Muscle of arm (tissue), 12 donors: ENCODE data around the gene SON. TPM values are rescaled to one million over a fixed set of nuclear protein-coding genes. Genes with fewer than 3 reads are reported as not detected.
A peak's percentile ranks its signal among the peaks of the same experiment; 100 is the strongest.

ENCODE experiments used
- DNase-seq: peaks from one replicate; pipeline ENCODE4 v3.0.0-alpha.2; 2013
- polyA plus RNA-seq, 12 donors: library from polyadenylated mRNA; unstranded; fragments of 120-200 nt; gene quantifications; one replicate each; pipeline ENCODE4 v1.2.1, GENCODE V29; 2013; ENCODE audit not compliant: insufficient read length in 12 of 12

SON gene
- polyA plus RNA-seq, 12 donors: 87.6 to 316 (median 231) TPM

DNA sequence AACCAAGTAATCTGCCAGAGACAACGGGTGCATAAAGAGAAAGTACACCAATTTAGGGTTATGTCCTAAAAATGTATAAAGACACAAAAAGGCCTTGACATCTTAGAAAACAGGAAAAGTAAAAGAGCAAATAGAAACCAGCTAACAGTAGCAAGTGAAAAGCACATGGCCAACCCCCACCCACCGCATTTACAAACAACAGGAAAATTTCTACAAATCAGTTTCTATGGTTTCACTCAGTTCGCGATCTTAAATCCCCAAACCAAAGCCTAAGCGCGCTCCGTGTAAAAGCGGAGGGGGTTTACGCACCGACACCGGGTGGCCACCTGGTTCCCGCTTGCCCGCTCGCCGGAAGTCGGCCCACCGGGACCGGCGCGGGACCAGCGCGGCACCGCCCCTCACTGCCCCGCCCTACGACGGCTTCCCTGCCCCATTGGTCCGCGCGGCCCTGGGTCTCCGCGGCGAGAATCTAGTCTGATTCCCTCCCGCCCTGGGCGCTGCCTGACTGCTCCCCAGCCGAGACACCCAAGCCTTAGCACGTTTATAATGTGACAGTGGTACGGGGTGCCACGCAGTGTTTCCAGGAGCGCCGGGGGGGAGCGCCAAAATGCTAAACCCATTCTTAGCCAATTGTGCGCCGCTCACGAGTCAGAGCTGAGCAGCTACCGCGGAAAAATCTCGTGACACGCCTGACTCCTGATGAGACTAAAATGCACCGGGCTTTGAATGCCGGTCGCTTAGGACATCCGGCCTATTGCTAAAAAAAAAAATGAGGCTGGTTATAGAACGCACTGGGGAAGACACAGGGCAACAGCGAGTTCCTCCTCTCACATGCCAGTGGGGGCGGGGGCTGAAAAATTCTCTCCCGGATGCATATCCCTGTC lies 840 bp upstream of the SON start, which contains the start of gene GART:
Gene GART, minus strand, starts transcription at position 362 of the 884 bp plus-strand sequence. CDS start 2,802 bp downstream, outside the sequence.
- peak; percentile 86 for DNase-seq

DNA sequence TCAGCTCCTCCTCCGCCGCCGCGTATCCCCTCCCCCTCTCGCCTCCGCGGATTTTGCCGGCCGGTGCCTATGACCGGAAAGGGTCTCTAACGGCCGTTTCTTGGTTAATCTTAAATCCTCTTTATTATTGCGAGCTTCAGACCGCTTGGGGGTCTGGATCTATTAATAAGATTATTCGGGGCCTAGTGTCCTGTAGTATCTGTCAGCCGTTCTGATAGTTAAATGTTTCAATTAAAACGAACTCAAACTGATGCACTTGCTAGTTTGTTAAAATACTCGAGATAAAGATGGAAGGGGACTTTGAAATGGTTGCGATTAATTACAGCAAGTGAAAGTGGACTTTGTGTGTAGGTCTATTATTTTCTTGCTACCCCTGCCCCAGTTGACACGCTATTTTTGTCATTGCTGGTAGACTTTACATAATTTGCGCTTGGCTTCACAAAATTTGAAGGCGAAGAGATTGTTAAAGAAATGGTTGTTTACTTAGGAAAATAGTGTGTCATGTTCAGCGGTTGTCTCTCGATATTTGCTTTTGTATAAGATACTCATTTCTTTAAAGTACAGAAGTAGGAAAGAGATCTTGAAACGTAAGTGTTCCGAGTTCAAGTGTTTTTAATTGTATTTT lies 779 bp downstream of the SON start:
- no peak for DNase-seq

DNA sequence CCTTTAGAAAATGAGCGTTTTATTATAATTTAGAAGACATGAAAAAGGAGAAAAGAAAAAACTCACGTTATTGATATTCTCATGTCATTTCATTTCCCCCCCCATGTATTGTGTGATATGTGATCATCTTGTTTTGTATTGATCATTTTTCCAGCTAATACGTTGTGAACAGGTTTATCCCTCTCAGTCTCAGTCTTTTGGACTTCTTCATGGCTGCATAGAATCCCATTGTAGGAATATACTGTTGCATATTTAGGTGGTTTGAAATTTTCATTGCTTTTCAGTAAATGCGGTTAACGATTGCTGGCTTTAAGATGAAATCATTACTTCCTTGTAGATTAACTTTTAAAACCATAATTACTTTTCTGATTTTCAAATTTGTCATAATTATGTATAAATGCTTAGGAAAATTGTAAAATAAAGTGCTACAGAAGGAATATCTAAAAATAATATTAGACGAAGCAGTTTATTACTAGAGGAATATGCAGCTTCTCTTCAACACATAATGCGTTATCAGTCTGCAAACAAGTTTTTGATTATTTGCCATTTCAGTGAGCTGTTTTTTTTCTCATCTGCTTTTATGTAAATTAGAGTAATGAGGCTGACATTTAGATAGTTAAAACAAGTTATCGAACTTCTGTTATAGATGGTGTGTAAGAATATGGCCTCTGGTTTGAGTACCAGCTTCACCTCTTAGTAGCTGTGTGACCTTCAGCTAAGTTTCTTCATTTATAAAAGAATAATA lies 1.8 kb downstream of the SON start:
- no peak for DNase-seq

DNA sequence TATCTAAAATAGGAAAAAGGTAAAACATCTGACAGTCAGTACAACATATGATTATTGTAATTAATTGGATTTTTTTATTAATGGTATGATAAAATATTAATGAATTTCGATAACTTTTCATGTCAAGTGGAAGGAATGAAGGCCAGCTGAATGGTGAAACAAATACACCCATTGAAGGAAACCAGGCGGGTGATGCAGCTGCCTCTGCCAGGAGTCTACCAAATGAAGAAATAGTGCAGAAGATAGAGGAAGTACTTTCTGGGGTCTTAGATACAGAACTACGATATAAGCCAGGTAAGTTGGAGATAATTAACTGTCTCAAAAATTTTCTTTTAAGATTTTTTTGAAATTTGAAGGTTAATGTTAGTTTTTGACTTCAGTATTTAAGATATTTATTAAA lies 3.2 kb downstream of the SON start:
- DNase-seq: no peak

DNA sequence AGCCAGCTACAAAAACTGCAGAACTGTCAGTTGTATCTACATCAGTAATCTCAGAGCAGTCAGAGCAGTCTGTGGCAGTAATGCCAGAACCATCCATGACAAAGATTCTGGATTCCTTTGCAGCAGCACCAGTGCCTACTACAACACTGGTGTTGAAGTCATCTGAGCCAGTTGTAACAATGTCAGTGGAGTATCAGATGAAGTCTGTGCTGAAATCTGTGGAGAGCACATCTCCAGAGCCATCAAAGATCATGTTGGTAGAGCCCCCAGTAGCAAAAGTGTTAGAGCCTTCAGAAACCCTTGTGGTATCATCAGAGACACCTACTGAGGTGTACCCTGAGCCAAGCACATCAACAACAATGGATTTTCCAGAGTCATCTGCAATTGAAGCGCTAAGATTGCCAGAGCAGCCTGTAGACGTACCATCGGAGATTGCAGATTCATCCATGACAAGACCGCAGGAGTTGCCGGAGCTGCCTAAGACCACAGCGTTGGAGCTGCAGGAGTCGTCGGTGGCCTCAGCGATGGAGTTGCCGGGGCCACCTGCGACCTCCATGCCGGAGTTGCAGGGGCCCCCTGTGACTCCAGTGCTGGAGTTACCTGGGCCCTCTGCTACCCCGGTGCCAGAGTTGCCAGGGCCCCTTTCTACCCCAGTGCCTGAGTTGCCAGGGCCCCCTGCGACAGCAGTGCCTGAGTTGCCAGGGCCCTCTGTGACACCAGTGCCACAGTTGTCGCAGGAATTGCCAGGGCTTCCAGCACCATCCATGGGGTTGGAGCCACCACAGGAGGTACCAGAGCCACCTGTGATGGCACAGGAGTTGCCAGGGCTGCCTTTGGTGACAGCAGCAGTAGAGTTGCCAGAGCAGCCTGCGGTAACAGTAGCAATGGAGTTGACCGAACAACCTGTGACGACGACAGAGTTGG lies 7.3 kb downstream of the SON start:
- DNase-seq: no peak

GRCh38 chr21:33550772-33551660 lies 8.2 kb downstream of the SON start:
- DNase-seq: no peak

- DNase-seq: no peak
Observed at GRCh38 chr21:33551664-33552063, 8.8 kb downstream of the SON start.

GRCh38 chr21:33552093-33552998 lies 9.5 kb downstream of the SON start:
- DNase-seq: no peak

DNA sequence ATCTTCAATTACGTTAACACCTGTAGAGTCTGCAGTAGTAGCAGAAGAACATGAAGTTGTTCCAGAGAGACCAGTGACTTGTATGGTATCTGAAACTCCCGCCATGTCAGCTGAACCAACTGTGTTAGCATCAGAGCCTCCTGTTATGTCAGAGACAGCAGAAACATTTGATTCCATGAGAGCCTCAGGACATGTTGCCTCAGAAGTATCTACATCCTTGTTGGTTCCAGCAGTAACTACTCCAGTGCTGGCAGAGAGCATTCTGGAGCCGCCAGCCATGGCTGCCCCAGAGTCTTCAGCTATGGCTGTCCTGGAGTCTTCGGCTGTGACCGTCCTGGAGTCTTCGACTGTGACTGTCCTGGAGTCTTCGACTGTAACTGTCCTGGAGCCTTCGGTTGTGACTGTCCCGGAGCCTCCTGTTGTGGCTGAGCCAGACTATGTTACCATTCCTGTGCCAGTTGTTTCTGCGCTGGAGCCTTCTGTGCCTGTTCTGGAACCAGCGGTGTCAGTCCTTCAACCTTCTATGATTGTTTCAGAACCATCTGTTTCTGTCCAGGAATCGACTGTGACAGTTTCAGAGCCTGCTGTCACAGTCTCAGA lies 10.3 kb downstream of the SON start:
- no peak for DNase-seq

GRCh38 chr21:33554236-33554981 lies 11.6 kb downstream of the SON start:
- no peak for DNase-seq

DNA sequence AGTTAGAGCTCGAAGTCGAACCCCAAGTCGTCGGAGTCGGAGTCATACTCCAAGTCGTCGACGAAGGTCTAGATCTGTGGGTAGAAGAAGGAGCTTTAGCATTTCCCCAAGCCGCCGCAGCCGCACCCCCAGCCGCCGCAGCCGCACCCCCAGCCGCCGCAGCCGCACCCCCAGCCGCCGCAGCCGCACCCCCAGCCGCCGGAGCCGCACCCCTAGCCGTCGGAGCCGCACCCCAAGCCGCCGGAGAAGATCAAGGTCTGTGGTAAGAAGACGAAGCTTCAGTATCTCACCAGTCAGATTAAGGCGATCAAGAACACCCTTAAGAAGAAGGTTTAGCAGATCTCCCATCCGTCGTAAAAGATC lies 12.1 kb downstream of the SON start:
- no peak for DNase-seq

DNA sequence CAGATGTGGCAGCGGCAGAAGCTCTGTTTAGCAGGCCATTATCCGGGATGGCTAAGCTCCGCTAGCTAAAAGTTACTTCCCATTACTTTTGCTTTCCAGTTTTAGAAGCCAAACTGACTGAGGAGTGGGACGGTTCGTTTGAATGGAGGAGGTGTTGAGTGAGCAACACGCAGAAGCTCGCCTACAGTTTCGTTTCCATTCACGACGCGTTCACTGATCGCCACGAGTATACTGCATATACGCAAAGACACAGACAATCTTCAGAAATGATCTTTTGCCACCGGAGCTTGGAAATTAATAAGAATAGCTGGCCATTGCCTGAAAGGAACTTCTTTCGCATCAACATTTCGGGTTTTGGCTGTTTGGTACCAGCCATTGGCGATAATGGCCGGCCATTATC lies 14.6 kb downstream of the SON start:
- DNase-seq: no peak

- no peak for DNase-seq
Observed at GRCh38 chr21:33558777-33559421, 16.1 kb downstream of the SON start.

GRCh38 chr21:33559813-33560212 lies 17.0 kb downstream of the SON start:
- DNase-seq: no peak

- DNase-seq: no peak
Observed at GRCh38 chr21:33560965-33561364, 18.1 kb downstream of the SON start.

DNA sequence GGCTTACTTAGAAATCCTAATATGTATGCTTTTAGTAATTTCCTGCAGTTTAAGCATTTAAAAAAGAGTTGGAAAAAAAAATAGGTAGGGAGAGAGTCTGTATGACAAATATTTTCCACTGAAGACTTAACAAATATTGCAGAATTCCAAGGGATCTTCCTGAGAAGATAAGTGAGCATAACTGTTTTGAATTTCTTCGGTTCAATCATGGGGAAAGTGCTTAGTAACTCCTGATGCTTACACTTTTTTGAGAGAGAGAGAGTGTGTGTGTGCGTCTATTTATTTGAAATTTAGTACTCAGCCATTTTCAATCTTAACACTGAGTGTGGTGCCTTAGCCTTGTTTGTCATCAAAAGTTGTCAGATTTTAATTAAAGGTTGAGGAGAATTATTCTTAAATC lies 18.5 kb downstream of the SON start:
- no peak for DNase-seq

GRCh38 chr21:33562389-33562788 lies 19.6 kb downstream of the SON start:
- no peak for DNase-seq

DNA sequence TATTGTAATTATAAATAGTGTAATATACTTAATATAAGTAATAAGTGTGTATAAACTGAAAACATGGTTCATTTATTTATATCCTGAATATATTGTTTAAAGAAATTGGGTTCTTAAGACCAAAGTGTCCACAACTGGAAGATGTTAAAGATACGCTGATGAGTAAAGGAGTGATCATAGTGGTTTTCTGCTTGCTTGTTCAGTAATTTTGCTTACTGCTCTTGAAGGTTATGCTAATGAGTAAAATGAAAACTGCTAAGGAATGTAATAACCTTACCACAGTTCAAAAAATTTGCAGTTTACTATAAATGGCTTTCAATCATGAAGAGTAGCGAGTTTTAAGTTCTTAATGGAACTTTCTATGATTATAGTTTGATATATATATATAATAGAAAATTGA lies 23.7 kb downstream of the SON start:
- no peak for DNase-seq
